ENCODE results near the gene ERG.

ERG gene

GRCh38 chr21:38430401-38430984, 67.8 kb downstream of the ERG start:
- DNase-seq = no peak

- no peak for DNase-seq
These were observed 69.3 kb downstream of the ERG start for GRCh38 chr21:38429011-38429410.

- no peak for DNase-seq
These were observed 70.1 kb downstream of the ERG start for GRCh38 chr21:38428211-38428610.

GRCh38 chr21:38424305-38425019, 73.8 kb downstream of the ERG start:
- no peak for DNase-seq

- no peak for DNase-seq
These were observed 76.2 kb downstream of the ERG start for GRCh38 chr21:38422082-38422481.

- no peak for DNase-seq
These were observed 78.1 kb downstream of the ERG start for GRCh38 chr21:38420140-38420539.

- DNase-seq = no peak
These were observed 80.6 kb downstream of the ERG start for GRCh38 chr21:38417726-38418125.

- no peak for DNase-seq
These were observed 81.5 kb downstream of the ERG start for GRCh38 chr21:38416791-38417190.

- DNase-seq = no peak
These were observed 84.2 kb downstream of the ERG start for GRCh38 chr21:38413958-38414548.

GRCh38 chr21:38410466-38410865, 87.8 kb downstream of the ERG start:
- DNase-seq = no peak

GRCh38 chr21:38409907-38410306, 88.4 kb downstream of the ERG start:
- no peak for DNase-seq

- DNase-seq = no peak
These were observed 94.1 kb downstream of the ERG start for GRCh38 chr21:38404177-38404576.

- no peak for DNase-seq
These were observed 95.5 kb downstream of the ERG start for GRCh38 chr21:38402795-38403194.

- no peak for DNase-seq
These were observed 96.0 kb downstream of the ERG start for GRCh38 chr21:38402291-38402690.

- DNase-seq = no peak
These were observed 96.9 kb downstream of the ERG start for GRCh38 chr21:38401191-38401926.

- DNase-seq = no peak
These were observed 97.9 kb downstream of the ERG start for GRCh38 chr21:38400195-38400919.

GRCh38 chr21:38399103-38399502, 99.2 kb downstream of the ERG start:
- no peak for DNase-seq

- no peak for DNase-seq
These were observed 102.0 kb downstream of the ERG start for GRCh38 chr21:38396325-38396724.

GRCh38 chr21:38395581-38395980, 102.7 kb downstream of the ERG start:
- DNase-seq = no peak

GRCh38 chr21:38392661-38393060, 105.6 kb downstream of the ERG start:
- no peak for DNase-seq

GRCh38 chr21:38389896-38390295, 108.4 kb downstream of the ERG start:
- DNase-seq = no peak

GRCh38 chr21:38389354-38389676, 109.0 kb downstream of the ERG start:
- DNase-seq = no peak

GRCh38 chr21:38388647-38389353, 109.5 kb downstream of the ERG start:
- DNase-seq = no peak

Measured in CD4-positive, alpha-beta T cell treated with Interferon alpha-2 for 1 hour (primary cell).